NCI-H69 (cell line): ENCODE results near the gene TUBB1.
"Not testable (repeated sequence)": the region's sequence is repeated elsewhere in the genome, so short reads cannot be mapped to it uniquely, and the experiment has no call there.

ENCODE experiments used
- DNase-seq: peaks from one replicate; lab custom pipeline; 2025; lab: John Stamatoyannopoulos, UW

TUBB1 gene

GRCh38 chr20:59006167-59006863 is 12.9 kb upstream of the TUBB1 start:
- DNase-seq: no peak

GRCh38 chr20:59006864-59007664 is 12.2 kb upstream of the TUBB1 start, which contains the start of gene CTSZ:
CTSZ (minus strand) TSS chr20:59007254; CDS start chr20:59007128, 126 bp downstream.
- DNase-seq: no peak

GRCh38 chr20:59007665-59008511 is 11.3 kb upstream of the TUBB1 start:
- DNase-seq: no peak

GRCh38 chr20:59008715-59009336 is 10.4 kb upstream of the TUBB1 start:
- no peak for DNase-seq

GRCh38 chr20:59010321-59010994 is 8.8 kb upstream of the TUBB1 start:
- DNase-seq: peak; percentile 25

DNA sequence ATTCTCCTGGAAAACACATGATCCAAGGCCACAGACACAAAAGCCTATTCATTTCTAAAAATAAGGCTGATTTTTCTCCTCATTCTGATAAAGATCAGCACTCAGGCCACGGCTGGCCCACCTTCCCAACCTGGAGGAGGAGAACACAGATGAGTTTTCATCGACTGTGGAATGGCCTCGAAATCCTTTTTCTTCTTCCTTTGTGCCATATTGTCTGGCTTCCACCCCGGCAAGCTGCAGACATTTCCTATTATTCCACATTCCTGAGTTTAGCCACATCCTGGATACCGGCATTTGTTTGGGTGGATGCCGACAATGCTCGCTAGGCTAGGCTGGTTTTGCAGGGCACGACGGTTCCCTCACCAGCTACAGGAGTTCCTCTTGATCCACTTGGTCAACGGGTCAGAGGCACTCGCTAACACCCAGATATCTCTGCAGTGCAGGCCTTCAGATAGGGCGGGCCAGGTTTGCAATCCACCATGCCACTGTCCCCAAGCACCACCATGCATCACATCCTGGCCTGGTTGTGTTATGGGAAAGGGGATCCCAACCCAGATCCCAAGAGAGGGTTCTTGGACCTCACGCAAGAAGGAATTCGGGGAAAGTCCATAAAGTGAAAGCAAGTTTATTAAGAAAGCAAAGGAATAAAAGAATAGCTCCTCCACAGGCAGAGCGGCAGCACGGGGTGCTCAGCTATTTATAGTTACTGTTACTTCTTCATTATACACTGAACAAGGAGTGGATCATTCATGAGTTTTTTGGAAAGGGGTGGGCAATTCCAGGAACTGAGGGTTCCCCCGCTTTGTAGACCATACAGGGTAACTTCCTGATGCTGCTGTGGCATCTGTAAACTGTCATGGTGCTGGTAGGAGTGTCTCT is 8.0 kb upstream of the TUBB1 start:
- no peak for DNase-seq

GRCh38 chr20:59011874-59012157 is 7.4 kb upstream of the TUBB1 start:
- not testable (repeated sequence) for DNase-seq

- no peak for DNase-seq
These were observed 5.9 kb upstream of the TUBB1 start for GRCh38 chr20:59013031-59013951.

GRCh38 chr20:59013959-59014608 is 5.1 kb upstream of the TUBB1 start:
- DNase-seq: no peak

DNA sequence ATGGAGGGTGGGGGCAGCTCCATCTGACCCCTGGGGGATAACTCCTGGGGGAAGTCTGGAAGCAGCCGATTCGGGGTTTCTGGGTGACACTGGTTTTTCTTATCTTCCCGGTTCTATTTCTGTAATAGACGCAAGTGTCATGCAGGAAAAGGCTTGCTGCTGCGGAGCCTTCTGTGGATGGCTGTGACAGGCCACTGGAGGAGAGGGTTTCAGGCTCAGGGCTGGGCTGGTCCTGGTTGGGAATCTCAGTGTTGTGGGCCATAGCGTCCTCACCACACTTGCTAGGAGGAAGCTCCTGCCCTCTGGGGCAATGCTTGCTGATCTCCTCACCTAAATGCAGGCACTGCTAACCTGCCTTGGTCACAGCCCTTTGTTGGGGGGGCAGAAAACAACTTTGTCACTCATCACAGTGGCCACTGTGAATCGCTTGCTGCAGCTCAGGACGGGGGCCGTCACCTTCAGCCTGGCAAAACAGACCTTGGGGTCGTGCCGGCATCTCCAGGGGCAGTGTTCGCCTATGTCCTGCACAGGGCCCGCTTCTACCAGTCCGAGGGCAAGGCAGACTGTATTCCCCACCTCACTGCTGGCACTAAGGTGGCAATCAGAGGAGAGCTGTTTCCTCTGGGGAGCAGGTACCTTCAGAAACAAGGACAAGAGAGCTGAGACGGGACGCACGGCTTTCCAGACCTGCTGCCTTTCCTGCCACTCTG is 4.4 kb upstream of the TUBB1 start:
- DNase-seq: no peak

DNA sequence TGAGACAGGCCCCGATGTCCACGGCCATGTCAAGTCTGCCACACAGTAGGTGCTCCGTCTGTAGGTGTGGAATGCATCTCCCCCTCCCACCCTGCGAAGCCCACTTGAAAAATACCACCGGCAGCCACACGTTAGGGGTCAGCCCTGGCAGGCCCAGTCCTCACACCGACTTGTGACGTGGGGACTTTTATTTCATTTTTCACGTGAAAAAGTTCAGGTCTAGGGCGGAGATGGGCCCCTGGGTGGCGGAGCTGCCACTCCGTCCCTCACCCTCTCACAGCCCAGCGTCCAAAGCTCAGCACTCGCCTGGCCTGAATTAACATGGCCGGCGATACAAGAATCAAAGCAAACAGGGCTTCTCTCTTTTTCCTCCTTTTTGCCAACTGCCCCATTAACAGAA is 3.8 kb upstream of the TUBB1 start:
- DNase-seq: no peak

- no peak for DNase-seq
These were observed 3.2 kb upstream of the TUBB1 start for GRCh38 chr20:59015812-59016711.

DNA sequence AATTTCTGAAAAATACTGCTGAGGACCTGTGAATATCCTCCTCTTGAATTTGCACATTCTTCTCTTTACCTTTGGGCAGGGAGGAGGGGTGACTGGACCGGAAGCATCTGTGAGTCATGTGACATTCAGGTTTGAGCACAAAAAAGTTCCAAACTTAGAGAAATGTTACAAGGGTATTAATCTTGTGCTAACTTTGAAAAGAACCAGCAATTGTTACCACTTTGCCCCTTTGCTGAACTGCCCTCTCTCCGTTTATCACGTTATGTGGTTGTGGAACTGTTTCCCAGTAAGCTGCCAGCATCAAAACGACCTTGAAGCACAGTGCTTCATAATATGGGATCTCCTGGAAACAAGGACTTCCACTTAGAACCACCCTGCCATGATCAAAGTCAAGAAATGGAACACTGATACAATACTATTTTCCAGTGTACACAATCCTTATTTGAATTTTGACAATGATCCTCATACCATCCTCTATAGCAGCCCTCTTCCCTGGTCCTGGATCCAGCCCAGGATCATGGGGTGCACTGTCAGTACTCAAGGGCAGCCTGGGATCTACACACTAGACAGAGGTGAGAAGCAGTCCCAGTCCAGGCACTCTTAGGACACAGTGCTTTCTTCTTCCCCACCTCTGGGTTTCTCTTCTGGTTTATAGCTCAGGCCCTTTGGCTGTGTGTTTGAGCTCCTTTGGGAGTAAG is 2.3 kb upstream of the TUBB1 start:
- no peak for DNase-seq

DNA sequence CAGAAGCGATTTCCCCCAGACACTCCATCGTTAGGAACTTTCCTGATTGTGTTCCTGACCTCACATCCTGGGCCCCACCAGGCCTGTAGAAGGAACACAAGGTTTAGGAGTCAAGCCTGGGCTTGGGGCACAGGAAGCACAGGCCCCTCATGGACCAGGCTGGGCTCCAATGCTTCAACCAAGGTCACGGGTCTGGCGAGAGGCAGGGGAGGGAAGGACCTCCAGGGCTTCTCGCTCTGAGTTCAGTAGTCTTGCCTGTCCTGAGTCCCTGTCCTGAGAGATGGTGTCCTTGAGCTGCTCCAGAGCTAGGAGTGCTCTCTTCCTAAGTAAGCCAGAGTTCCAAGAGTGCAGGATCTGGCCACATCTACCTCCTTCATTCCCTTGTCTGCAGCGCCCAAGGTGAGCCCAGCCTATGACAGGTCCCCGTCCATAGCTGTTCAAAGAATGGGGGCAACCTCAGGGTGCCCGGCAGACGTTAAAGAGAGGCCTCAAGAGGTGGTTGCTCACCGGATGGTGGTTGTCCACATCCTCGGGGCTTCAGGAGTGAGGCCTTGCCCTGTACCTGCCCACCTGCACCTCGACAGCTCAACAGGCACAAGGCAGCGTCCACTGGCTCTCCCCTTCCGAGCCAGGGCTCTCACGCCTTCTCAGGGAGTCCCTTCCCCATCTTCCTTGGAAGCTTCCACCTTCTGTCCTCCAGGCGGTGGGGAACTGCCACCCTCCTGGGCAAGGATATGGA is 1.6 kb upstream of the TUBB1 start:
- DNase-seq: no peak

DNA sequence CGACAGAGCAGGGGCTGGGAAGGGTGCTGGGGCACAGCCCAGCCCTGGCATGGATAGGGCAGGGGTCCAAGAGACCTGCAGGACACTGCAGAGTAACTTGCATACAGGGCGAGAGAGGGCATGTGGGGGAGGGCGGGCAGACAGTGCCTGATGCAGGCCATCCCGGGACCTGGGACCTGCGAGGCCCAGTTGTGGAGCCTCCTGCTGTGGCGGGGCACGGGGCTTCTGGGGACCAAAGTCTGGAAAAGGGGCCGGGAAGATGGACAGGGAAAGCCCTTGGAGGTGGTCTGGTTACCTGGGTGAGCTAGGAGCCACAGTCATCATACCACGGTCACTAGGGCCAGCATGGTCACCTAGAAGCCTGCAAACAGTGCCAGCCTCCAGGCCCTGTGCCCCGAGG is 412 bp upstream of the TUBB1 start:
- no peak for DNase-seq

- no peak for DNase-seq
These were observed 1.8 kb downstream of the TUBB1 start for GRCh38 chr20:59020938-59021551.
